Right lobe of liver (tissue), 4 donors: ENCODE measurements around the gene GTPBP3.

Experiments used
- CTCF ChIP-seq, 4 donors: fragments of 200-600 bp in 3 of 4; fragments of 450-650 bp in 1 of 4; IDR thresholded peaks; one replicate each; pipeline versions ENCODE4 v1.5.1 to v1.8.0; 2016 to 2022; ENCODE audit warnings: antibody characterized with exemption in 4 of 4, mild to moderate bottlenecking in 2 of 4
- POLR2A ChIP-seq: fragments of 450-650 bp; IDR thresholded peaks from one replicate; pipeline ENCODE4 v1.6.1; 2017; ENCODE audit warnings: antibody characterized with exemption, mild to moderate bottlenecking
- donor health status: DM: no; HTN: no; CAD: no.
- donor health status: DM: no; HTN: no; CAD: no.
- donor health status: DM: no; HTN: yes; CAD: no.

- TF ChIP-seq CTCF (IDR thresholded peaks at IDR 0.05) (no peak), POLR2A (no peak)
Observed at GRCh38 chr19:17303940-17304267, 33.4 kb upstream of the GTPBP3 start.
